HepG2 (cell line): ENCODE data around the gene UBAC1. TPM values are rescaled to one million over a fixed set of nuclear protein-coding genes. Genes with fewer than 3 reads are reported as not detected.

Source experiments
- ATAC-seq: fragments of 200-7000 bp; cut with Tn5 transposase; 3 replicates; pipeline ENCODE4 v1.9.1; 2020; ENCODE audit warnings: mild to moderate bottlenecking, moderate library complexity
- BruUV-seq: library from RNA; stranded (reverse); fragments of 400-500 nt; replicated peaks from 2 replicates; lab custom pipeline; 2021; lab: Mats Ljungman, UMichigan
- CTCF ChIA-PET: fragments of 300-600 bp; formaldehyde crosslinking; extraction: SDS; loops from one replicate; lab custom pipeline; 2021; ENCODE audit warnings: low total read pairs, inconsistent platforms, low intra/inter-chr PET ratio; lab: Yijun Ruan, JAX
- POLR2A ChIA-PET: fragments of 350-600 bp; sonication (Branson Sonifier 250); formaldehyde crosslinking; loops from one replicate; lab custom pipeline; 2020; ENCODE audit warnings: antibody characterized with exemption, inconsistent platforms; lab: Yijun Ruan, JAX
- DNase-seq: peaks from one replicate; pipeline ENCODE4 v3.0.0-alpha.2; 2015; ENCODE audit warnings: low spot score
- FAIRE-seq: peaks from 3 replicates; lab custom pipeline; 2011; peaks lifted over from hg19 to GRCh38; lab: Jason Lieb, UNC
- H2AFZ ChIP-seq: one replicate; pipeline ENCODE4 v1.6.1; 2011; ENCODE audit warnings: low read length, inconsistent platforms
- H3K27ac ChIP-seq: fragments of 300-600 bp; 3 replicates; pipeline ENCODE4 v1.8.0; 2011; ENCODE audit warnings: mixed run types, mild to moderate bottlenecking, mixed read lengths, low read length, inconsistent platforms; ENCODE audit not compliant: insufficient read depth; ENCODE audit errors: extremely low read length
- H3K27me3 ChIP-seq, 2 experiments: fragments of 200-600 bp in 1 of 2; 2 replicates in 1 of 2; 3 replicates in 1 of 2; pipeline versions ENCODE4 v1.6.0 to v1.8.0; 2011; ENCODE audit warnings: low read length in 2 of 2, mild to moderate bottlenecking in 2 of 2, moderate library complexity in 2 of 2, inconsistent platforms in 1 of 2; ENCODE audit not compliant: insufficient read depth in 2 of 2, control insufficient read depth in 1 of 2
- H3K36me3 ChIP-seq, 2 experiments: fragments of 200-600 bp in 1 of 2; replicated peaks in 1 of 2; 2 replicates in 1 of 2; 3 replicates in 1 of 2; pipeline versions ENCODE4 v1.5.1 to v1.8.0; 2011; ENCODE audit warnings: low read length in 2 of 2, inconsistent platforms in 1 of 2; ENCODE audit not compliant: insufficient read depth in 2 of 2, control insufficient read depth in 1 of 2
- H3K4me1 ChIP-seq: 2 replicates; pipeline ENCODE4 v1.5.1; 2012; ENCODE audit warnings: low read length, inconsistent platforms; ENCODE audit not compliant: insufficient read depth
- H3K4me2 ChIP-seq: 2 replicates; pipeline ENCODE4 v1.6.0; 2011; ENCODE audit warnings: low read depth, low read length, inconsistent platforms
- H3K4me3 ChIP-seq, 3 experiments: fragments of 200-600 bp in 1 of 3; sonication (generic), shearing (Covaris generic) in 1 of 3; replicated peaks in 1 of 3; 2 replicates each; pipeline ENCODE4 v1.5.1; 2011 to 2016; ENCODE audit warnings: low read length in 3 of 3, inconsistent platforms in 2 of 3, low read depth in 2 of 3, mild to moderate bottlenecking in 2 of 3, control low read depth in 1 of 3, mixed read lengths in 1 of 3; ENCODE audit not compliant: insufficient read depth in 1 of 3
- H3K79me2 ChIP-seq: one replicate; pipeline ENCODE4 v1.6.1; 2011; ENCODE audit warnings: low read length, inconsistent platforms; ENCODE audit not compliant: insufficient read depth
- H3K9ac ChIP-seq: 2 replicates; pipeline ENCODE4 v1.6.0; 2011; ENCODE audit warnings: mild to moderate bottlenecking, low read depth, low read length, inconsistent platforms; ENCODE audit not compliant: insufficient read depth
- H3K9me3 ChIP-seq: 2 replicates; pipeline ENCODE4 v1.5.1; 2012; ENCODE audit warnings: mild to moderate bottlenecking, low read length
- H4K20me1 ChIP-seq: 2 replicates; pipeline ENCODE4 v1.6.0; 2011; ENCODE audit warnings: inconsistent platforms, mild to moderate bottlenecking, low read length, moderate library complexity; ENCODE audit not compliant: insufficient read depth
- ATF6 ChIP-seq: sonication (generic); formaldehyde crosslinking; conservative IDR thresholded peaks from 2 replicates; pipeline ENCODE4 v1.4.0; 2020; ENCODE audit warnings: missing genetic modification reagents
- EZH2 ChIP-seq: conservative IDR thresholded peaks from 2 replicates; pipeline ENCODE4 v1.6.1; 2012; ENCODE audit warnings: mild to moderate bottlenecking, low read depth, low read length, moderate library complexity
- MIER3 ChIP-seq: IDR thresholded peaks from 2 replicates; pipeline ENCODE4 v1.6.1; 2016; ENCODE audit warnings: missing compliant biosample characterization, borderline replicate concordance
- MYC ChIP-seq: sonication (generic); formaldehyde crosslinking; IDR thresholded peaks from 2 replicates; pipeline ENCODE4 v1.9.0; 2021; ENCODE audit warnings: missing genetic modification reagents, borderline replicate concordance
- POGK ChIP-seq: sonication (generic); formaldehyde crosslinking; conservative IDR thresholded peaks from 2 replicates; pipeline ENCODE4 v1.8.0; 2022; ENCODE audit warnings: mild to moderate bottlenecking, moderate library complexity, missing genetic modification reagents
- SAP130 ChIP-seq: IDR thresholded peaks from 2 replicates; pipeline ENCODE4 v1.6.1; 2016; ENCODE audit warnings: low read depth
- SATB2 ChIP-seq: sonication (generic); formaldehyde crosslinking; IDR thresholded peaks from 2 replicates; pipeline ENCODE4 v1.5.0; 2020; ENCODE audit warnings: missing genetic modification reagents
- SPEN ChIP-seq: sonication (generic); formaldehyde crosslinking; IDR thresholded peaks from 2 replicates; pipeline ENCODE4 v1.5.1; 2020; ENCODE audit warnings: low read depth, mild to moderate bottlenecking, missing genetic modification reagents
- YY1 ChIP-seq: IDR thresholded peaks from 2 replicates; pipeline ENCODE4 v1.6.1; 2011; ENCODE audit warnings: low read length, low read depth, moderate library complexity, mild to moderate bottlenecking; ENCODE audit not compliant: insufficient read depth, insufficient replicate concordance
- ZBTB34 ChIP-seq: sonication (generic); formaldehyde crosslinking; IDR thresholded peaks from 2 replicates; pipeline ENCODE4 v1.8.0; 2022; ENCODE audit warnings: mild to moderate bottlenecking, missing genetic modification reagents
- ZBTB7A ChIP-seq: sonication (generic); formaldehyde crosslinking; IDR thresholded peaks from 2 replicates; pipeline ENCODE4 v1.8.0; 2022; ENCODE audit warnings: mild to moderate bottlenecking, missing genetic modification reagents
- ZNF121 ChIP-seq: sonication (generic); formaldehyde crosslinking; IDR thresholded peaks from 2 replicates; pipeline ENCODE4 v1.5.0; 2020; ENCODE audit warnings: mild to moderate bottlenecking, missing genetic modification reagents
- ZNF17 ChIP-seq: sonication (generic); formaldehyde crosslinking; IDR thresholded peaks from 2 replicates; pipeline ENCODE4 v1.5.0; 2020; ENCODE audit warnings: mild to moderate bottlenecking, missing genetic modification reagents
- ZNF670 ChIP-seq: sonication (generic); formaldehyde crosslinking; IDR thresholded peaks from 2 replicates; pipeline ENCODE4 v1.8.0; 2022; ENCODE audit warnings: mild to moderate bottlenecking, missing genetic modification reagents, borderline replicate concordance
- WGBS: methylation state at CpG from one replicate; pipeline ENCODE4 v1.1.6; 2017; ENCODE audit warnings: low lambda C conversion rate; 5-methylcytosine and 5-hydroxymethylcytosine counted together
- in situ Hi-C: cut with HindIII; loops from 2 replicates; pipeline ENCODE4 v1.10.0; 2017; ENCODE audit warnings: low pct_unique_long_range_greater_than_20kb; ENCODE audit not compliant: extremely low pct_ligation_motif_present
- intact Hi-C: fragments of 100-400 bp; cut with micrococcal nuclease; formaldehyde crosslinking; loops from one replicate; pipeline ENCODE4 v1.10.0; 2022; ENCODE audit not compliant: unreplicated experiment
- polyA plus RNA-seq, 8 experiments: library from polyadenylated mRNA; depleted of rRNA in 3 of 8; stranded (reverse) in 7 of 8; unstranded in 1 of 8; fragments of >200 nt; fragmentation: Illumina TruSeq in 4 of 8; extraction: Trizol in 4 of 8; gene quantifications; 2 replicates each; pipeline versions ENCODE4 v1.2.1 to v1.2.3, GENCODE V29; 2011 to 2016; ENCODE audit warnings: low read depth in 4 of 8, missing spikeins in 1 of 8, mixed read lengths in 1 of 8; ENCODE audit not compliant: insufficient read depth in 1 of 8
- total RNA-seq, 5 experiments: library from RNA; depleted of rRNA; stranded (reverse); fragments of >200 nt; fragmentation: Illumina TruSeq; extraction: Trizol; gene quantifications; 2 replicates each; pipeline ENCODE4 v1.2.3, GENCODE V29; 2016; ENCODE audit warnings: low read depth in 1 of 5
- TF ChIP-seq, protein P1 (sequence below): sonication (generic); formaldehyde crosslinking; IDR thresholded peaks from 2 replicates; pipeline ENCODE4 v1.8.1; 2023; ENCODE audit warnings: mild to moderate bottlenecking, missing genetic modification reagents

Gene UBAC1
- total and polyA plus RNA-seq, 2 of the 13 experiments (the other 11 are each of a cell fraction or from before 2014, with no cell fraction given): 32.2 to 34.1 TPM

DNA sequence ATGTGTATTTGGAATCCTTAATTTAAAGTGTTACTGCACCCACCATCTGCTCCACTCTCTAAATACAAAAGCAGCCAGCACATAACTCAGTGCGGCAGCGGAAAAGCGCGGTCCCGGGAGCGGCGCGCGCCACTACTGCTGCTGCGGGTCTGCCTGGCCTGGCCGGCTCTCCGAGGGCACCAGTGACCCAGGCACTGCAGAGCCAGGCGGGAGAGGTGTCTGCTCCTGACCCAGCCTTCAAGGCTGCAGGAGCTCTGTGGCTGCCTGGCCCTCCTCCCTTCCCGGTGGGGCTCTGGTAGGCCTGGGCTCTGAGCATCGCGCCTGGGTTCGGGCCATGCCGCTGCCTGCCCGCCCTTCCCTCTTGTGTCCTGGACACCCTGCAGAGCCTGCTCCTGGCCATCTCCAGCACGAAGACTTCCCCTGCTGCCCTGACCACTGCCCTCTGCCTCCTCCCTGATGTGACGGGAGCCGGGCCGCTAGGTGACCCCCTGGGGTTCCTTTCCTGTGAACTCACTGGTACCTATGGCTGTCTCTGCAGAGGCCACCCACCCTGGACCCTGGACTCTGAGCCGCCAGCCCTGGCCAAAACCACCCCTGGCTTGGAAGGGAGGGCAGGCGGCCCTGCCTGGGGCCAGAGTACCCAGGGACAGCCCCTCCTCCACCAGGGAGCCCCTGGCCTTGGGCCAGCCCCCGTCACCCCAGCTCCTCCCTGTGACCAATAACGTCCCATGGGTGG, 32.8 kb upstream of the UBAC1 start:
- no peaks in the 10 kb centered on the region for H3K79me2 ChIP-seq
- H4K20me1 ChIP-seq: no peaks in the 10 kb centered on the region
- ATAC-seq (peak; percentile 80), DNase-seq (peak; percentile 91), FAIRE-seq (peak; percentile 89)
- no peaks in the 10 kb centered on the region for H3K36me3 ChIP-seq
- no peaks in the 10 kb centered on the region for H3K9me3 ChIP-seq
- no peak overlapping the region for H2AFZ ChIP-seq
- H3K4me2 ChIP-seq: peak overlapping the region; percentile 99
- TSS peak; percentile 91 for BruUV-seq
- ChIA-PET POLR2A (interaction anchor here (0.7 to 4.6 kb wide), 12 partner anchors 9 to 125 kb away, joined by 3 to 99 read pairs (median 26); partner anchors contain the start of genes NACC2, TMEM250 and UBAC1), CTCF (no interaction called here)
- H3K27ac ChIP-seq: peak overlapping the region; percentile 98
- 2% methylated on average over 13 of the region's 27 CpGs for WGBS
- peaks cover 0 to 8% of the 10 kb centered on the region in 2 experiments; a peak in 3 of 5 replicates for H3K27me3 ChIP-seq
- H3K4me3 ChIP-seq: peak overlapping the region; percentile 65 to 88 (median 74)
- H3K4me1 ChIP-seq: peaks cover 73% of the 10 kb centered on the region
- intact Hi-C loops: loop anchor here (5.0 kb wide), 1 partner anchor 58 kb away; no protein-coding TSS in a partner anchor
- peak overlapping the region; percentile 94 for H3K9ac ChIP-seq
- in situ Hi-C loops: loop anchor here (25.0 kb wide), 1 partner anchor 268 kb away; no protein-coding TSS in a partner anchor
- peak; percentile 56; the same call in 1 of the 2 replicates for TF ChIP-seq SPEN (CRISPR knock-in tag)
- no peak for TF ChIP-seq SATB2 (CRISPR knock-in tag)
- TF ChIP-seq ATF6 (CRISPR knock-in tag): 0 out of 2 replicates have a peak, but pooled peaks have one; percentile 25
- TF ChIP-seq EZH2: no peak
- TF ChIP-seq, protein P1, sequence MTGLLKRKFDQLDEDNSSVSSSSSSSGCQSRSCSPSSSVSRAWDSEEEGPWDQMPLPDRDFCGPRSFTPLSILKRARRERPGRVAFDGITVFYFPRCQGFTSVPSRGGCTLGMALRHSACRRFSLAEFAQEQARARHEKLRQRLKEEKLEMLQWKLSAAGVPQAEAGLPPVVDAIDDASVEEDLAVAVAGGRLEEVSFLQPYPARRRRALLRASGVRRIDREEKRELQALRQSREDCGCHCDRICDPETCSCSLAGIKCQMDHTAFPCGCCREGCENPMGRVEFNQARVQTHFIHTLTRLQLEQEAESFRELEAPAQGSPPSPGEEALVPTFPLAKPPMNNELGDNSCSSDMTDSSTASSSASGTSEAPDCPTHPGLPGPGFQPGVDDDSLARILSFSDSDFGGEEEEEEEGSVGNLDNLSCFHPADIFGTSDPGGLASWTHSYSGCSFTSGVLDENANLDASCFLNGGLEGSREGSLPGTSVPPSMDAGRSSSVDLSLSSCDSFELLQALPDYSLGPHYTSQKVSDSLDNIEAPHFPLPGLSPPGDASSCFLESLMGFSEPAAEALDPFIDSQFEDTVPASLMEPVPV (CRISPR knock-in tag): 0 out of 2 replicates have a peak, but pooled peaks have one; percentile 53
- 0 out of 2 replicates have a peak, but pooled peaks have one; percentile 57 for TF ChIP-seq ZBTB7A (CRISPR knock-in tag)
- peak; percentile 82; the same call in 1 of the 2 replicates for TF ChIP-seq SAP130 (CRISPR knock-in tag)
- peak; percentile 76 for TF ChIP-seq ZNF121 (CRISPR knock-in tag)
- TF ChIP-seq POGK (CRISPR knock-in tag): peak; percentile 64; the same call in 1 of the 2 replicates
- TF ChIP-seq YY1: peak; percentile 51
- TF ChIP-seq ZBTB34 (CRISPR knock-in tag): peak; percentile 90
- peak; percentile 77 for TF ChIP-seq MIER3 (CRISPR knock-in tag)
- TF ChIP-seq MYC (CRISPR knock-in tag): no peak; the same call in 1 of the 2 replicates
- TF ChIP-seq ZNF670 (CRISPR knock-in tag): 0 out of 2 replicates have a peak, but pooled peaks have one; percentile 20
- TF ChIP-seq ZNF17 (CRISPR knock-in tag): no peak
